Measurements from ENCODE around the gene COPS9. TPM values are rescaled to one million over a fixed set of nuclear protein-coding genes. Genes with fewer than 3 reads are reported as not detected.

Gene COPS9
- total RNA-seq, 1 donor from 2014 or later, result 190 TPM

DNA sequence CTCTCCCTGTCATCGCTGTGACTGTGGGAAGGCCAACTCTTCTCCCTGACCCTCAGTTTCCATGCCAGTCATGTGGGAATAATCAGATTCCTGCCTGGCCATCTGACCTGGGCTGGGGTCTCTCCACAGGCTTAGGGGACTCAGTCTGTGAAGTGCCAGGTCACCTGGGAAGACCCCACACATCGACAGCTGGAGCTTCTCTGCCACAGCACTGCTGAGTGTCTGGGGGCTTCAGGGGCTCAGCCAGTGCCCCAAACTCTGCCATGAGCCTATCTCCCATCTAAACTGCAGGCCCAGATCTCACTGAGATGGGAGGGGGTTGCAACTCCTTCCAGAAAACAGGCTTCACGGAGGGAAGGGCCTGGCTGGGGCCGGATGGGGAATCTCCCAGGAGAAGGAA lies 46.4 kb upstream of the COPS9 start:
- TF ChIP-seq, protein P1, sequence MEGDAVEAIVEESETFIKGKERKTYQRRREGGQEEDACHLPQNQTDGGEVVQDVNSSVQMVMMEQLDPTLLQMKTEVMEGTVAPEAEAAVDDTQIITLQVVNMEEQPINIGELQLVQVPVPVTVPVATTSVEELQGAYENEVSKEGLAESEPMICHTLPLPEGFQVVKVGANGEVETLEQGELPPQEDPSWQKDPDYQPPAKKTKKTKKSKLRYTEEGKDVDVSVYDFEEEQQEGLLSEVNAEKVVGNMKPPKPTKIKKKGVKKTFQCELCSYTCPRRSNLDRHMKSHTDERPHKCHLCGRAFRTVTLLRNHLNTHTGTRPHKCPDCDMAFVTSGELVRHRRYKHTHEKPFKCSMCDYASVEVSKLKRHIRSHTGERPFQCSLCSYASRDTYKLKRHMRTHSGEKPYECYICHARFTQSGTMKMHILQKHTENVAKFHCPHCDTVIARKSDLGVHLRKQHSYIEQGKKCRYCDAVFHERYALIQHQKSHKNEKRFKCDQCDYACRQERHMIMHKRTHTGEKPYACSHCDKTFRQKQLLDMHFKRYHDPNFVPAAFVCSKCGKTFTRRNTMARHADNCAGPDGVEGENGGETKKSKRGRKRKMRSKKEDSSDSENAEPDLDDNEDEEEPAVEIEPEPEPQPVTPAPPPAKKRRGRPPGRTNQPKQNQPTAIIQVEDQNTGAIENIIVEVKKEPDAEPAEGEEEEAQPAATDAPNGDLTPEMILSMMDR (IDR thresholded peaks at IDR 0.05; ENCODE audit: borderline replicate concordance), result no peak
- no peak for DNase-seq
- intact Hi-C loops (cut with micrococcal nuclease), result no loop called here
- peaks cover 75% of the 10 kb centered on the region for H3K27me3 ChIP-seq (ENCODE audit: low read depth)
- no peaks in the 10 kb centered on the region for H3K36me3 ChIP-seq
- H3K4me1 ChIP-seq, result no peaks in the 10 kb centered on the region
- no peak overlapping the region for H3K4me3 ChIP-seq
- H3K27ac ChIP-seq (replicated peaks), result no peak overlapping the region
- no peaks in the 10 kb centered on the region for H3K9me3 ChIP-seq (replicated peaks)

DNA sequence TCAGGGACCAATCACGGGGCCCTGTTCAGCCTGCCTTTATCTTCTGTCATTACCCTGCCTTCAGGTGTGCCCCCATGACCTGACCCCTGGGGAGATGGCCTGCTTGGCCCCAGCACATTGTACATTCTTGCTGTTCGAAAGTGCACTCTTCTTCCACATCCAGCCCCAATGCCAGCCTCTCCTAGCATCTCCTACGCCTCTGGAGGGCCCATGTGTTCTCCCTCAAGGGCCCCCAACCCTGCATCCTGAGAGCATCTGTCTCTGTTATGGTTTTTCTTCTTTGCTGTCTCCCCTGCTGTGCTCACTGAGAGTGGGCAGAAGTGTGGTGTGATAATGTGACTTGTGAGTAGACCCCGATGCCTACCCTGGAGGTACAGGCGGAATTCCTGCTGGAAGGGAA lies 45.9 kb upstream of the COPS9 start:
- Histone ChIP-seq H3K36me3 (no peaks in the 10 kb centered on the region), H3K4me1 (no peaks in the 10 kb centered on the region), H3K27ac (replicated peaks) (no peak overlapping the region), H3K4me3 (no peak overlapping the region), H3K9me3 (replicated peaks) (no peaks in the 10 kb centered on the region), H3K27me3 (ENCODE audit: low read depth) (peaks cover 77% of the 10 kb centered on the region)
- TF ChIP-seq, protein P1 (IDR thresholded peaks at IDR 0.05; ENCODE audit: borderline replicate concordance), result no peak
- intact Hi-C loops (cut with micrococcal nuclease), result no loop called here
- DNase-seq, result no peak

DNA sequence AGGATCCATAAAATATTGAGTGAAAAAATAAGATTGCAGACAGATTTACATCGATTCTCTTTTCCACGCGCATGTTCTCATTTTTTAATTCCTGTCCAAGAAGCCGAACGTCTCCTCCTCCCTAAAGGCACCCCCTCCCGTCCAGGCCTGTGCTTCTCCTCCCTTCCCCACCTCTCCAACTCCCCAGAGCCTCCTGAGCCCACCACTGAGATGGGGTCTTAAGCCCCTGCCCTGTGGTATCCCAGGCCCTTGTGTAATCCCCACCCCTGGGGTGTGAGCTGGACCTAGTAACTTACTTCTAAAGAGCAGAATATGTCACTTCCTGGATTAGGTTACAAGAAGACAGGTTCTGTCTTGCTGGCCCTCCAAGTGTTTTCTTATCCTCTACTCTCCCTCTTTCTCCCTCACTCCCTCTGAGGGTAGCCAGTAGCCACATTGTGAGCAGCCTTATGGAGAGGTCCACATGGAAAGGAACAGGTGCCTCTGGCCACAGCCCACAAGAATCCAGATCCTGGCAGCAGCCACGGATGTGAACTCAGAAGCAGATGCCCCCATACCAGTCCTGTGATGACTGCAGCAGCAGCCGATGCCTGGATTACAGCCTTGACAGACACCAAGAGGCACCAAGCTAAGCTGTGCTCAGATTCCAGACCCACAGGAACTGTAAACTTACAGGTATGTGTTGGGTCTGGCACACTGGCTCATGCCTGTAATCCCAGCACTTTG lies 44.0 kb upstream of the COPS9 start:
- no peaks in the 10 kb centered on the region for H3K4me1 ChIP-seq
- no peak overlapping the region for H3K27ac ChIP-seq (replicated peaks)
- no peak overlapping the region for H3K4me3 ChIP-seq
- intact Hi-C loops (cut with micrococcal nuclease), result no loop called here
- peaks cover 85% of the 10 kb centered on the region for H3K27me3 ChIP-seq (ENCODE audit: low read depth)
- H3K36me3 ChIP-seq, result no peaks in the 10 kb centered on the region
- no peaks in the 10 kb centered on the region for H3K9me3 ChIP-seq (replicated peaks)
- TF ChIP-seq, protein P1 (IDR thresholded peaks at IDR 0.05; ENCODE audit: borderline replicate concordance), result no peak
- DNase-seq, result no peak

DNA sequence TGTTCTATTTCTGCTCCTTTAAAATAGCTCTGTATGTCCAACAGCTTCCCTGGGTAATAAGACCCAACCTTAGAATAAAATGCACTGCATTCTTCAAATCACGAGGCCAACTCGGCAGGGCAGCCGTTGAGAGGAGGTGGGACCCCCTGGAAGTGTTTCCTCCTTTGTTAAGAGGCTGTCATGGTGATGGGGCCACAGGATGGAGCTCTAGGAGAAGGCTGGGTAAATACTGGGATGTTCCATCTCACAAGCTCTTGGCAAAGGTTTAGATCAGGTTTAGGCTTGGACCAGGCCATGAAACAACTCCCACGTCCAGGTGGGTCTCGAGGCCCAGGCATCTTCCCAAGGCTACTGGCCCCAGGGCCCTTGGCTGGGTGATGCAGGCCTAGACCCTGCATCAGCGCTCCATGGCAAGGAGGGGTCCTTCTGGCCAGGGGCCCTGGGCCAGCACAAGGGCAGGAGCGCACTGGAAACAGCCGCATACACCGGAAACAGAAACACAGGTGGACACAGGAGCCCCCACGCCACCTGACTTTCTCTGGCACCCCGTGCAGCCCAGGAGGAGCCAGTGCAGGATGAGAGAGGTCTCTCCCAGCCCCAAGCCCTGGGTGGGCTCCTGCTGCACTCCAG lies 43.2 kb upstream of the COPS9 start:
- no peak for DNase-seq

DNA sequence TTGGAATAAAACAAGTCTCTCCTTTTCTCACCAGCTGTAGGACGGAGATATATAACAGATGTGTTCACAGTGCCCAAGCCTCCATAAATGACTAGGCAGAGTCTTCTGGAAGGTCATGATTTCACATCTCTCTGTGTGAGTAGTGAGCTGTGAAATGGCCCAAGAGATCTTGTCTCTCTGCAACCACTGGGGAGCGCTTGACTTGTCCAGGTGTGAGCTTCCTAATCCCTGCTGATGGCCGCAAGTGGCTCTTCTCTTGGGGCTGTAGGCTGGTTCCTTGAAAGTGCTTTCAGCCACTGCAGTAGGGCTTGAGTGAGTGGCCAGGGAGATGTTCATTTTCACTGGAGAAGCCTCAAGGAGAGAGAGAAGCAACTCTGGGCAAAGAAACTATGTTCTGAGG lies 42.5 kb upstream of the COPS9 start:
- Histone ChIP-seq H3K27ac (replicated peaks) (no peak overlapping the region), H3K4me1 (no peaks in the 10 kb centered on the region), H3K9me3 (replicated peaks) (no peaks in the 10 kb centered on the region), H3K4me3 (no peak overlapping the region), H3K36me3 (no peaks in the 10 kb centered on the region), H3K27me3 (ENCODE audit: low read depth) (peaks cover 80% of the 10 kb centered on the region)
- DNase-seq, result no peak
- TF ChIP-seq, protein P1 (IDR thresholded peaks at IDR 0.05; ENCODE audit: borderline replicate concordance), result no peak
- intact Hi-C loops (cut with micrococcal nuclease), result no loop called here

More for the DNA sequence above, 43.2 kb upstream of the COPS9 start:
- H3K4me3 ChIP-seq, result no peak overlapping the region
- intact Hi-C loops (cut with micrococcal nuclease), result no loop called here
- no peak overlapping the region for H3K27ac ChIP-seq (replicated peaks)
- TF ChIP-seq, protein P1 (IDR thresholded peaks at IDR 0.05; ENCODE audit: borderline replicate concordance), result no peak
- H3K9me3 ChIP-seq (replicated peaks), result no peaks in the 10 kb centered on the region
- no peaks in the 10 kb centered on the region for H3K36me3 ChIP-seq
- H3K27me3 ChIP-seq (ENCODE audit: low read depth), result peaks cover 87% of the 10 kb centered on the region
- no peaks in the 10 kb centered on the region for H3K4me1 ChIP-seq

Data from left ventricle myocardium inferior (tissue), 1 donor.